ENCODE results near the gene BLTP3B.

The BLTP3B gene

GRCh38 chr12:100157427-100157821, 14.8 kb upstream of the BLTP3B start:
- Histone ChIP-seq H3K4me3 (ENCODE audit: low read depth, low read length, poor library complexity, severe bottlenecking) (no peak overlapping the region), H3F3A (ENCODE audit: insufficient read depth, low read length) (no peaks in the 10 kb centered on the region), H3K4me2 (ENCODE audit: low read length) (no peak overlapping the region), H3K9ac (ENCODE audit: low read length) (no peak overlapping the region), H4K20me1 (ENCODE audit: insufficient read depth, low read length) (no peaks in the 10 kb centered on the region), H3K36me3 (ENCODE audit: insufficient read depth, low read length) (no peaks in the 10 kb centered on the region), H3K4me1 (ENCODE audit: insufficient read depth, low read length, severe bottlenecking) (no peaks in the 10 kb centered on the region), H3K9me2 (ENCODE audit: low read depth, low read length) (no peaks in the 10 kb centered on the region), H3K79me2 (ENCODE audit: insufficient read depth, low read length) (no peaks in the 10 kb centered on the region), H3K27ac (ENCODE audit: low read depth, low read length, poor library complexity, severe bottlenecking) (no peak overlapping the region), H2AFZ (ENCODE audit: low read length) (no peak overlapping the region), H3K9me3 (ENCODE audit: low read length) (no peaks in the 10 kb centered on the region), H3K27me3 (ENCODE audit: insufficient read depth, low read length) (no peaks in the 10 kb centered on the region)
- TF ChIP-seq CTCF (IDR thresholded peaks at IDR 0.05; ENCODE audit: low read length) (no peak), EZH2 (IDR thresholded peaks at IDR 0.05; ENCODE audit: borderline replicate concordance, low read length) (no peak)

- H3K4me1 ChIP-seq (ENCODE audit: insufficient read depth, low read length, severe bottlenecking) = no peaks in the 10 kb centered on the region
- no peak overlapping the region for H3K4me3 ChIP-seq (ENCODE audit: low read depth, low read length, poor library complexity, severe bottlenecking)
- H3K4me2 ChIP-seq (ENCODE audit: low read length) = no peak overlapping the region
- no peak overlapping the region for H3K27ac ChIP-seq (ENCODE audit: low read depth, low read length, poor library complexity, severe bottlenecking)
- TF ChIP-seq EZH2 (IDR thresholded peaks at IDR 0.05; ENCODE audit: borderline replicate concordance, low read length) = no peak
- no peak for TF ChIP-seq CTCF (IDR thresholded peaks at IDR 0.05; ENCODE audit: low read length)
- H3K36me3 ChIP-seq (ENCODE audit: insufficient read depth, low read length) = no peaks in the 10 kb centered on the region
- no peaks in the 10 kb centered on the region for H4K20me1 ChIP-seq (ENCODE audit: insufficient read depth, low read length)
- H2AFZ ChIP-seq (ENCODE audit: low read length) = no peak overlapping the region
- no peak overlapping the region for H3K9ac ChIP-seq (ENCODE audit: low read length)
- no peaks in the 10 kb centered on the region for H3K9me2 ChIP-seq (ENCODE audit: low read depth, low read length)
- H3K27me3 ChIP-seq (ENCODE audit: insufficient read depth, low read length) = no peaks in the 10 kb centered on the region
- H3K9me3 ChIP-seq (ENCODE audit: low read length) = no peaks in the 10 kb centered on the region
- H3F3A ChIP-seq (ENCODE audit: insufficient read depth, low read length) = no peaks in the 10 kb centered on the region
- H3K79me2 ChIP-seq (ENCODE audit: insufficient read depth, low read length) = no peaks in the 10 kb centered on the region
These were observed 14.2 kb upstream of the BLTP3B start for GRCh38 chr12:100156731-100157426.

GRCh38 chr12:100154474-100155247, 12.0 kb upstream of the BLTP3B start:
- Histone ChIP-seq H3F3A (ENCODE audit: insufficient read depth, low read length) (no peaks in the 10 kb centered on the region), H3K79me2 (ENCODE audit: insufficient read depth, low read length) (no peaks in the 10 kb centered on the region), H3K9ac (ENCODE audit: low read length) (no peak overlapping the region), H3K4me3 (ENCODE audit: low read depth, low read length, poor library complexity, severe bottlenecking) (no peak overlapping the region), H3K27me3 (ENCODE audit: insufficient read depth, low read length) (no peaks in the 10 kb centered on the region), H3K4me1 (ENCODE audit: insufficient read depth, low read length, severe bottlenecking) (no peaks in the 10 kb centered on the region), H3K4me2 (ENCODE audit: low read length) (no peak overlapping the region), H3K27ac (ENCODE audit: low read depth, low read length, poor library complexity, severe bottlenecking) (no peak overlapping the region), H3K36me3 (ENCODE audit: insufficient read depth, low read length) (no peaks in the 10 kb centered on the region), H3K9me3 (ENCODE audit: low read length) (no peaks in the 10 kb centered on the region), H3K9me2 (ENCODE audit: low read depth, low read length) (no peaks in the 10 kb centered on the region), H4K20me1 (ENCODE audit: insufficient read depth, low read length) (no peaks in the 10 kb centered on the region), H2AFZ (ENCODE audit: low read length) (no peak overlapping the region)
- no peak for TF ChIP-seq EZH2 (IDR thresholded peaks at IDR 0.05; ENCODE audit: borderline replicate concordance, low read length)
- peak; percentile 89 for TF ChIP-seq CTCF (IDR thresholded peaks at IDR 0.05; ENCODE audit: low read length)
